Peyer's patch (tissue), 4 donors: ENCODE data around the gene RNASEH2B. TPM values are rescaled to one million over a fixed set of nuclear protein-coding genes. Genes with fewer than 3 reads are reported as not detected.

ENCODE experiments used
- DNase-seq, 3 donors: peaks; one replicate each; pipeline ENCODE4 v3.0.0-alpha.2; 2017 to 2019
- H3K27ac ChIP-seq, 4 donors: fragments of 200-600 bp; sonication (generic); one replicate each; pipeline ENCODE4 v1.5.1; 2016 to 2019
- H3K27me3 ChIP-seq, 2 donors: fragments of 200-600 bp; sonication (generic); one replicate each; pipeline ENCODE4 v1.5.1; 2019
- H3K36me3 ChIP-seq, 3 donors: fragments of 200-600 bp; sonication (generic); one replicate each; pipeline ENCODE4 v1.5.1; 2016 to 2019
- H3K4me1 ChIP-seq, 4 donors: fragments of 200-600 bp; sonication (generic); one replicate each; pipeline ENCODE4 v1.5.1; 2016 to 2019
- H3K4me3 ChIP-seq, 4 donors: fragments of 200-600 bp; sonication (generic); 1 replicate in 3 of 4; 2 replicates in 1 of 4; pipeline ENCODE4 v1.5.1; 2016 to 2019; ENCODE audit warnings: mild to moderate bottlenecking in 1 of 4
- H3K9me3 ChIP-seq, 4 donors: fragments of 200-600 bp; sonication (generic); one replicate each; pipeline ENCODE4 v1.5.1; 2016 to 2019; ENCODE audit warnings: mild to moderate bottlenecking in 1 of 4
- POLR2A ChIP-seq, 2 donors: fragments of 450-650 bp; IDR thresholded peaks; one replicate each; pipeline ENCODE4 v1.5.1; 2017; ENCODE audit warnings: antibody characterized with exemption in 2 of 2, mild to moderate bottlenecking in 2 of 2, moderate library complexity in 2 of 2
- total RNA-seq, 4 donors: library from RNA; depleted of rRNA; stranded (reverse); fragments of >200 nt; gene quantifications; one replicate each; pipeline ENCODE4 v1.1.0, GENCODE V29; 2016
- TF ChIP-seq, protein P1 (sequence below), 6 experiments: fragments of 450-650 bp in 4 of 6; fragments of 200-600 bp in 2 of 6; sonication (generic) in 1 of 6; IDR thresholded peaks; one replicate each; pipeline ENCODE4 v1.5.1; 2017 to 2019; ENCODE audit warnings: antibody characterized with exemption in 6 of 6, mild to moderate bottlenecking in 3 of 6, moderate library complexity in 1 of 6

The RNASEH2B gene
- total RNA-seq, 4 donors from 2014 or later, result 20.0 to 88.3 (median 28.2) TPM

DNA sequence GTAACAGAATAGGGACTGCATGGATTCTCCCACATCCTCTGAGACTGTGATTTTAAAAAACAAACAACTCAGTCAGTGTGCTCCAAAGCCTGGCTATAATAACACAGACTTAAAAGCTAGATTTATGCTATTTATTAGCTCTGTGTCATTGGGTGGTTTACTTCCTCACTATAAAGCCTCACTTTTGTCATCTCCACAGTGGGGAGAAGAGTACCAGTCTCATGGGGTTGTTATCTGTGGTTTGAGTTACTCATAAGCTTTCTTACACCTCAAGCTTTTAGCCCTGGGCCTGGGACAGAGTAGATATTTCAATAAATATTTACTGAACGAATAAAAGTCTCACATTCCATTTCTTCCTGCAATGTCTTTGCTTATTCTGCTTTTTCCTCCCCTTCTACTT lies 5.3 kb downstream of the RNASEH2B start:
- DNase-seq, result no peak
- Histone ChIP-seq H3K9me3 (no peaks in the 10 kb centered on the region), H3K27ac (peak overlapping the region; percentile 28 to 57 (median 38)), H3K27me3 (no peaks in the 10 kb centered on the region), H3K4me1 (peaks cover 0 to 45% (median 13%) of the 10 kb centered on the region in 4 donors), H3K36me3 (no peaks in the 10 kb centered on the region), H3K4me3 (no peak overlapping the region)
- TF ChIP-seq POLR2A (IDR thresholded peaks at IDR 0.05), result no peak
- TF ChIP-seq, protein P1, sequence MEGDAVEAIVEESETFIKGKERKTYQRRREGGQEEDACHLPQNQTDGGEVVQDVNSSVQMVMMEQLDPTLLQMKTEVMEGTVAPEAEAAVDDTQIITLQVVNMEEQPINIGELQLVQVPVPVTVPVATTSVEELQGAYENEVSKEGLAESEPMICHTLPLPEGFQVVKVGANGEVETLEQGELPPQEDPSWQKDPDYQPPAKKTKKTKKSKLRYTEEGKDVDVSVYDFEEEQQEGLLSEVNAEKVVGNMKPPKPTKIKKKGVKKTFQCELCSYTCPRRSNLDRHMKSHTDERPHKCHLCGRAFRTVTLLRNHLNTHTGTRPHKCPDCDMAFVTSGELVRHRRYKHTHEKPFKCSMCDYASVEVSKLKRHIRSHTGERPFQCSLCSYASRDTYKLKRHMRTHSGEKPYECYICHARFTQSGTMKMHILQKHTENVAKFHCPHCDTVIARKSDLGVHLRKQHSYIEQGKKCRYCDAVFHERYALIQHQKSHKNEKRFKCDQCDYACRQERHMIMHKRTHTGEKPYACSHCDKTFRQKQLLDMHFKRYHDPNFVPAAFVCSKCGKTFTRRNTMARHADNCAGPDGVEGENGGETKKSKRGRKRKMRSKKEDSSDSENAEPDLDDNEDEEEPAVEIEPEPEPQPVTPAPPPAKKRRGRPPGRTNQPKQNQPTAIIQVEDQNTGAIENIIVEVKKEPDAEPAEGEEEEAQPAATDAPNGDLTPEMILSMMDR (IDR thresholded peaks at IDR 0.05), result no peak

DNA sequence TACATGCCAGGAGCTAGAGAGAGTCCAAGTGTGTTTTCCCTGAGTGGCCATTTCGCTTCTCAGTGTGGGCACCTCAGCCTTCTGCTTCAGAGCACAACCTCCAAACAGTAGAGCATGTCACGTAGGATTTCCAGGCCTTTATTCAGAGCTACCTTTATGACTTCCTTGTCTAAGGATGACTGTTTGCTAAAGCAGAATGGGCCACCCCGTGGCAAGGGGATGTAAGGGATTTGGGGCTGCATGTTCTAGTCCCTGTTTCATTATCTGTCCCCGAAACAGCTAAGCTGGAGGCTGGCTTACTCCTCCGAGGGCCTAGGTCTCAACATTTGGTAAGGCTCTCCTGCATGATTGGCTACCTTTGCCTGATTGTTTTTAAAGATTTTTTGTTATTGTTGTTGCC lies 6.0 kb downstream of the RNASEH2B start:
- Histone ChIP-seq H3K4me1 (peaks cover 0 to 43% (median 13%) of the 10 kb centered on the region in 4 donors), H3K27ac (peak overlapping the region; percentile 28 to 57 (median 38)), H3K36me3 (no peaks in the 10 kb centered on the region), H3K27me3 (no peaks in the 10 kb centered on the region), H3K9me3 (no peaks in the 10 kb centered on the region), H3K4me3 (no peak overlapping the region)
- DNase-seq, result peak in 2 of 3 donors; percentile 57 to 59
- TF ChIP-seq POLR2A (IDR thresholded peaks at IDR 0.05), result no peak
- TF ChIP-seq, protein P1 (IDR thresholded peaks at IDR 0.05), result no peak

DNA sequence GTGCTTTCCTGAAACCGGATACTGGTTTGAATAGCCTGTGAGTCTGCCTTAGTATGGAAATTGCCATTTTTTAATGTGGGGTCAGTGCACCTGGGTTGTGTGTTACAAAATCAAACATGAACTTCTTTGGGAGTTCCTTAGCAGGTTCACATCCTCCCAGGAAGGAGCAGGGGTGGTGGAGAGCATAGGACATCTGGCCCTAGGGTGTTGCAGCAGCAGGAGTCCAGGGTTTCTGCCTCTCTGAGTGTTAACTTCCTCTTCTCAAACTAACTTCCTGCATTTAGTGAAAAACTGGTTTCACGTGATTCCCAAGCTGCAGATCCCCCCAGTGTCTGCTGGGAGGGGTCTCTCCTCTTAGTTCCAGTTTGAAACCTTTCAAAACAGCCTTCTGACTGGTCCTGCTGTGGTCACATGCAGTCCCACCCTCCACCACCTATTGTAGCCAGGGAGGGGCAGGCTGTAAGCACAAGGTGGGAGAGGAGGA lies 7.2 kb downstream of the RNASEH2B start:
- H3K4me3 ChIP-seq, result no peak overlapping the region
- H3K27me3 ChIP-seq, result no peaks in the 10 kb centered on the region
- H3K36me3 ChIP-seq, result no peaks in the 10 kb centered on the region
- H3K27ac ChIP-seq, result peak overlapping the region; percentile 25 to 71 (median 42)
- H3K4me1 ChIP-seq, result peaks cover 0 to 33% (median 13%) of the 10 kb centered on the region in 4 donors
- no peaks in the 10 kb centered on the region for H3K9me3 ChIP-seq
- no peak for TF ChIP-seq POLR2A (IDR thresholded peaks at IDR 0.05)
- TF ChIP-seq, protein P1 (IDR thresholded peaks at IDR 0.05), result no peak
- peak in 2 of 3 donors; percentile 53 to 57 for DNase-seq

DNA sequence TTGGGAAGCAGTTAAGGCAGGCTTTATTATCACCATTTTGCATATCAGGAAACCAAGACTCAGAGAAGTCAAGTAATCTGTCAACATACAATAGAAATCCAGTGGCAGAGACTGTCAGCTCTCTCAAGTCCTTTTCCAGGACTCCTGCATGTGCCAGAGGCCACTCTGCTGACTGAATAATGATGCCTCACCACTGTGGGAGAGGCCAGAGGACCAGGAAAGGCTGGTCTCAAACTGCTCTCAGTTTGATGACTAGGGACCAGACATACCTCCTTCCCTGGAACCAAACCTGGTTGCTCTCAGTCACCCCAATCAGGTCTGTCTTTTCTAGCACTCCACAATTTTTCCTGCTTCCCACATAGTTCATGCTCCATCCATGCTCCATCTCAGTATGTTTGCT lies 8.0 kb downstream of the RNASEH2B start:
- H3K4me1 ChIP-seq, result peaks cover 0 to 33% (median 13%) of the 10 kb centered on the region in 4 donors
- H3K27me3 ChIP-seq, result no peaks in the 10 kb centered on the region
- no peaks in the 10 kb centered on the region for H3K9me3 ChIP-seq
- no peaks in the 10 kb centered on the region for H3K36me3 ChIP-seq
- no peak for DNase-seq
- no peak overlapping the region for H3K4me3 ChIP-seq
- peak overlapping the region in 3 of 4 donors; percentile 28 to 71 (median 57) for H3K27ac ChIP-seq
- TF ChIP-seq POLR2A (IDR thresholded peaks at IDR 0.05), result no peak
- TF ChIP-seq, protein P1 (IDR thresholded peaks at IDR 0.05), result no peak

DNA sequence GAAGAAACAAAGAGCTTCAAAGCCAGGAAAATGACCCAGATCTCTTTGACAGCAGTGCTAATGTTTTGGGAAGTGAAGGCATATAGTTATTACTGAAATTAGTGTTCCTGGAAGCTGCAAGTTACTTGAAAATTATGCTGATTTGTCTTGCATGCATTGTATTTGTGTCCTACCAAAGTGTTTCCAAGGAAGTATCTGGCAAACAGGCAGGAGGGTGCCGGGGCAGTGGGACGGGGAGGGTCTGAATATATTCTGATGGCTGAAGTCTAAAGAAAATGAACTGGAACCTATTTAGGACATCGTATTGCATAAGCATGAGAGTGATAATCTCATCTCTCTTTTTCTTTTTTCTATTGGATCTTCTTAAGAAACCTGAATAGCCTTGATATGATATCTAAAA lies 9.0 kb downstream of the RNASEH2B start:
- peak overlapping the region in 1 of 4 donors; percentile 7 for H3K27ac ChIP-seq
- DNase-seq, result no peak
- peaks cover 0 to 33% (median 13%) of the 10 kb centered on the region in 4 donors for H3K4me1 ChIP-seq
- no peaks in the 10 kb centered on the region for H3K36me3 ChIP-seq
- TF ChIP-seq, protein P1 (IDR thresholded peaks at IDR 0.05), result no peak
- no peak for TF ChIP-seq POLR2A (IDR thresholded peaks at IDR 0.05)
- peaks cover 0 to 7% (median 0%) of the 10 kb centered on the region in 4 donors for H3K9me3 ChIP-seq
- no peaks in the 10 kb centered on the region for H3K27me3 ChIP-seq
- no peak overlapping the region for H3K4me3 ChIP-seq
